Superior temporal gyrus (tissue), 1 donor: ENCODE measurements around the gene NR6A1.
A peak's percentile ranks its signal among the peaks of the same experiment; 100 is the strongest.

ENCODE experiments used
- DNase-seq: peaks from one replicate; pipeline ENCODE4 v3.0.0-alpha.2; 2016; ENCODE audit errors: extremely low spot score

Gene NR6A1

DNA sequence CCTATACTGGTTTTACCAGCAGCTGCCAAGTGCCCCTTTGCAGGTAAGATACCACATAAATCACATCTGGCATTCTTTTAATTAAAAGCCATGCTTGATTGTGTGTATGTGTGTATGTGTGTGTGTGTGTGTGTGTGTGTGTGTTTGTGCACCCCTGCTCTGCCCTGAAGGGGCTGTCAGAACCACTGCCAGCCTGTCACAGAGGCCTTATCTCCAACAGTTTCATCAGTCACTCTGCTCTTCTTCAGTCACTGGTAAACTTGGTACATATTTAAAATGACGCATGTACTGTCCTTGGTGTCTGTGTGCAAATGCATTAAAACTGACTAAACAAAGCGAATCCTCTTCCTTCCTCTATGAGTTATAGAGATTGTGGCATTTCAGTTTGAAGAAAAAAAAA lies 244.9 kb downstream of the NR6A1 start:
- no peak for DNase-seq

DNA sequence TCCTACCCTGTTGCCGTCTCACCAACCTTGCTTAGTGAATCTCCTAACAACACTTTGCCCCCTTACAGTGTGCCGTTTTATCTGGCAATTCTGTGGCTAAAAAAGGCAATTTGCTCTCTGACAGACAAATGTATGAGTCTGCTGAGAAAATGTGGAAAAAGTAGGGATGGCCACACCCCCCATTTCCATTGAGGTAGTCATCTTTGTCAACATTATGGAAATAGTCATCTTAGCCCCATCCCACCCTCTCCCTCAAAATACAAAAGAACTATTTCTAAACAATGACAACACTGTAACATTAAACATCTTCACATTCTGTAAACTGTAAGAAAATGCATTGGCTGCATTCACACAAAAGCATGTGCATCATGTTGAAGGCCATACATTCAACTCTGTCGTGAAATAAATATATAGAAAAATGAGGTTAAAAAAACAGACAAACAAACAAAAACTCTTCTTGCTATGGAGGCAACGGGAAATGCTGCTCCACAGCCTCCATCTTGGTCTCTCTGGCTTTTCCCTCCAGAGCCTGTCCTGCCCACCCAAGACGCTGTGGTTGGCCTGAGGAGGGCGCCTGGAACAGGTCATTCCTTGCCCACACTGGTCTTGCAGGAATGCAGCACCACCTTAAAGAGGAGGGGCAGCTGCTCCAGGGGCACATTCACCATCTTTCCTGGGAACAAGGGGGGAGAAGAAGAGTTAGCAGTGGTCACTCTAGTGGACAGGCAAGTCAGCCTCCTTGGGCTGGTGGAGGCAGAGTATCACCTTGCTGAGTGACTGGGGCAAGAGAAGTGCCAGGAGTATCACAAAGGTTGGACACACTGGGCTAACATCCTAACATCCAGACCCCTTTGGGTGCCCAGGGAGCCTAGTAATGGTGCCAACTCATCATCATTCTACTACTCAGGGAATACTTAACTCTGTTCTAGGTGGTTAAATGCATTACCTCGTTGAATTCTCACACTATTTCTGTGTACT lies 248.7 kb downstream of the NR6A1 start:
- DNase-seq, result no peak

DNA sequence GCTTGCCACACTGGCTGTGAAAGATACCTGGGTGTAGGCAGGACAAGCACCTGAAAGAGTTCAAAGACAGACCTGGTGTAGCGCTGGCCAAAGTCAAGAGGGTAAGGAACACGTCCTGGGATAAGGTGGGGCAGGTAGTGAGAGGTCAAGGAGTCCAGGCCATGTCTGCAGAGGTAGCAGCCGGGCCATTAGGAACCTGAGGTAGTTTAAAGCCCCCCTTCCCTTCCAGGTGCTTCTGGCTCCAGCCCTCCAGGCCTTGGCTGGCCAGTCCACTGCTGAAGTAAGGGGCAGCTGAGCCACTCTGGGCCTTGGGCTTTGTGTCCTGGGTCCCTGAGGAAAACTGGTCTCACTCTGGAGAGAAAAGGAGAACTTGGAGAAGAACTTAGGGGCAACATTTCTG lies 250.0 kb downstream of the NR6A1 start:
- DNase-seq, result no peak

DNA sequence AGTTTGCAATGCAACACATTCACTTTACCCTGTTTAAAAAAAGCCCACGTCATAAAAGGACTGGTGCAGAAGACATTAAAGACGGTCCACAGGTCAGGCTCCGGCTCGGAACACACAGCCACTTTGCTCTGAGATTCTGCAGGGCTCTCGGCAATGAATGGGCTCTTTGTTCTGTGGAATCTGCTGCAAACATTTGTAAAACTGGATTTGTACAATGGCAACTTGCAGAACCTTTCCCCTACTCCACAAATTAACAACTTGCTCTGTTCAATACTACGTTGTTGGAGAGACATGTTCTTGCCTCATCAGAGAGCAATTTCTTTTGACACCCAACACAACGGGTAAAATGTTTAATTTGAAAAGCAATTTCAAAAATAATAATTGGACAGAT lies 250.9 kb downstream of the NR6A1 start:
- peak; percentile 78 for DNase-seq

DNA sequence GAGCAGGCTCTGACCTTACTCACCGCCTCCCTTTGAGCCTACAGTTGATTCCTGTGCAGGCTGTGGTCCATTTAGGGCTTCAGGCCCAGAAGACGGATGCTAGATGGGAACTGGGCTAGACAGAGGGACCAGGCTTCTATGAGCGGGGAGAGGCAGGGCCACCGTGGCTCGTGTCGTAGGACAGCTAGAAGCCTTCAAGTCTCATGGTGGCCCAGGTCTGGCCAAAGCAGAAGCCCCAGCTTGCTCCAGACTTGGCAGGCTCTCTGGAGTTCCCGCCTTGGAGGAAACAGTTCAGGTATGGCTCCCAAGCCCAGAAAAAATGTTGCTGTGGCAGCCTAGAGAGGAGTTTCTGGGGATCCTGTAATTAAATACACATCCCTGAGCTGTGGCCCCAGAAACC lies 253.0 kb downstream of the NR6A1 start:
- no peak for DNase-seq

DNA sequence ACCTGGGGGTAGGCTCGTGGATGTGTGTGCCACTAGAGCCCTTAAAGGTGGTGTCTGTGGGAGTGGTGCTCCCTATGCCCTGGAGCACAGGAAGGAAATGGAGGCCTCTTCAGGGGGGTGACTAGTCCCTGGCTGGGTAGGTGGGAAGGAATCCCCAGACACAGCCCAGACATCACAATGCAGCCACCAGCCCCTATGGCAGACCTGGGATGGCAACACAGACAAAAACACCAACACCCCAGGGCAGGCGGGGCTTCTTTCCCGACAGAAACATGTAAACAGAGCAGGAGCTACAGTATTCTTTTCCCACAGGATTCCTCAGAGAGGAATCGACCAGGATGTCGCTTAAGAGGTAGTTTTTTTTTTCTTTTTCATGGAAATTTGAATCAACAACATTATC lies 253.5 kb downstream of the NR6A1 start:
- no peak for DNase-seq

DNA sequence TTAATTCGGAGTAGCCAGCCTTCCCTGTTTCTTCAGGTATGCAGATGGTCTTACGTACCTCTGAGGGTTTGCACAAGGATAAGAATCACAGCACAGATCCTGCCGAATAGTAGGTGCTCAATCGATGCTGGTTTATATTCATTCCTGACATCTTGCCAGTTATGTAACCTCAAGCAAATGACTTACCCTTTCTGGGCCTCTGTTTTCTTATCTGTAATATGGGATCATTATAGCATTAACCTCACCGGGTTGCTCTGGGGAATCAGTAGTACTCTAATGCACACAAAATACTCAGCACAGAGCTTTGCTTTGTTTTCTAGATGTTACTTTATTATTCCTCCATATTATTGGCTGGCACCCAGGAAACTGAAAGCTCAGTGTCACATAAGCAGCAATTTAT lies 256.2 kb downstream of the NR6A1 start:
- DNase-seq, result no peak

DNA sequence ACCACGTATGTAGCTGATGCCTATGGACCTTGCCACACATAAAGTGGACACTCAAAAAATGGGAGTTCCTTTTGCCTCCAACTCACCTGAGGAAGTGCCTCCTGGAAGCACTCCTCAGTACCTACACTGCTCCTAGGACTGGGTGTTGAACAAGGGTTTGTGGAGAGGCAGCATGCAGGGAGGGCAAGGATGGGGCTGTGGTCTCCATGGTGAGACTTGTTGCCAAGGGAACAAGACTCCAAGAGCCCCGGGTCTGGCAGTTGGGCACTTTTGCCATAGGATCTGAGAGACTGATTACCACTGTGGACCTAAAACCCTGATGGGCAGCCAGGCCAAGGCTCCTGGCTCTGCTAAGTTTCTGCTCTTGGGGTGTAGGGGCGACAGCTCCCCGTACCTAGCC lies 257.0 kb downstream of the NR6A1 start:
- DNase-seq, result no peak

DNA sequence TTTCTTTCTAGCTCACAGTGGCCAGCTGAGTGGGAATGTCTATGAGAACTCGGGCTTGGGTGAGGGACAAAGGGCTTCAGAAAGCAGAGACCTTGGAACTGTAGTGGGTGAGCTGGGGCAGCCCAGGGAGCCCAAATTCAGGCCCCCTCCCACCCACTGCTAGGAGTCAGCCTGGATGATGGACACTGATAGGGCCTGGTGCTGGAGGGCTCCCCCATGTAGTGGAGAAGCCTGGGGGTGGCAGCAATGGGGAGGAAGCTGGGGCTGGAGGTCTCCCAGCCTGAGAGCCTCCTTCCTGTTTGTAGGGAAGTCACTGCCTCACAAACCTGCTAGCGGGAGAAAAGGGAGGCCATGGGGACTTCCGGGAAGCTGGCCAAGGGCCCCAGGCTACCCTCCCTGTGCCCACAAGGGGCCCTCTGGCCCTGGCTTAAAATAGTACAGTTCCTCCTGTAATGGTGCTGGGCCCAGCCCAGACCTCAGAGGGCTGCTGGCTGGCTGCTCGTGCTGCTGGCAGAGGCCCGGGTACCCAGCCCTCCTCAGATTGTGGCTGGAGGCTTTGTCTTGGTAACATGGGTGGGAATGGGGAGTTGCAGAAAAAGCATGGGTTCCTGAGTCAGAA lies 257.6 kb downstream of the NR6A1 start:
- DNase-seq, result no peak

DNA sequence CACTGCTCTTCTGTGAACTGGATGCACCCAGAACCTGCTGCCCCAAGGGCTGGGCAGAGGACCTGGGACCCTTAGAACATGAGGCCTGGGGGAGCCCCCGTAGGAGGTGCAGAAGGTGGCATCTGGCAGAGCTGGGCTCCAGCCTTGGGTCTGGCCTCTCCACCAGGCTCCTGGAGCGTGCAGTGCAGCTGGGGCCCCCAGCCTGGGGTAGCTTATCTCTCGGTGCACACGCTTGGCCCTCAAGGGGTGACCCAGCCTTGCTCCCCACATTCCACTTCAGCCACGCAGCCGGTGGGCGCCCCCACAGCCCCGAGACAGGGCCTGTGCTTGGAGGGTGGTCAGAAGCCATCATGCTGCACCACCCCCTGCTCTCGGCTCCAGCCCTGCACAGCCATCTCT lies 258.3 kb downstream of the NR6A1 start:
- no peak for DNase-seq

DNA sequence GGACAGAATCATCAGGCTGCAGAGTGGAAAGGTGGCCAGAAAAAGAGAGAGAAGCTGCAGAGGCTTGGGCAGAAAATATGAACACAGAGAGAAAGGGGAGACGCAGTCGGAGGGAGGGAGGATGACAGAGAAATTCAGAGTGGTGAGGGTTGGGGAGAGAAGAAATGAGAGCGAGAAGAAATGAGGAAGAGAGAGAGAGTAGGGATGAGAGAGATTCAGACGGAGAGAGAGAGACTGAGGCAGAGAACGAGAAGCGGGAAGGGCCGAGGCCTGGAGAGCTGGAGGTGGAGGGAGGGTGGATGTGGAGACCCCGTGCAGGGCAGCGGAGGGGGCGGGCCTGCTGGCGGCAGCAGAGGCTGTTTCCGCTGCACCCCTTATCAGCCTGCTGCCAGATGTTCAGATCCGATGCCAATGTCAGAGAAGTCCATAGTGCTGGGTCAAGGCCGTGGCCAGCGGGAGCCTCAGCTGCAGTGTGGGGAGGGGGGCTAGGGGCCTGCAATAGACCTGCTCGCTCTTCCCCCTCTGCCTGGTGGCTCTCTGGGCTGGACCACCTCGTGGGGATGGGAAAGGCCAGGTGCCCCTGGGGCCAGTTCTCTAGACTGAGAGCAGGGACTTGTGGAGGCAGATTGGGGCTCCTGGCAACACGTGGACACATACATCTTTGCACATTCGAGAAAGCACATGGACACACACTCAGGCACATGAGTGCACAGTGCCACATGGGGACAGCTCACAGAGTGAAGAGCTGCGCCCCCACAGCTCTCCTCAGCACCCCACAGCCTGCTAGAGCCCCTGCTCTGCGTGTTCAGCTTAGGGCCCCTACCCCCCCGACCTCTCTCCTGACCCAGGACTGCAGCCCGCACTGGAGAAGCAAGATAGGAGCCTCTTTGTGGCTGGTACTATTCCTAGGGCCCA lies 259.0 kb downstream of the NR6A1 start:
- no peak for DNase-seq

DNA sequence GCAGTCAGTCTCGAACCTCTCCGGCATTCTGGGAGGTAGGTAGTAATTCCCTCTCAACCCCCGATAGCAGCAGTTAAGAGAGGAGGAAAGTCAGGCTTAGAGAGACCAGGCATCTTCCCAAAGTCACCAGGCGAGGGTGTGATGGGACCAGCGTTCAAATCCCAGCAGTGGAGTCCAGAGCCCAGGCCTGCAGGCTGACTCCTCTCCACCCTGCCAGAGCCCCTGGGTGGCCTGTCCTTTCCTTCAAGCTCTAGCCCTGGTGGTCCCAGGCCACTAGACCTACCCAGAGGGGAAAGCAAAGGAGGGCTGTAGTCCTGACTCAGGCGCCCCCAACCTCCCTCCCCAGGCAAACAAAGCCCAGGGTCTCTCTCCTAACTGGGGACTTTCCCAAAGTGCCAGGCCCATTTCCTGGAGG lies 259.7 kb downstream of the NR6A1 start:
- no peak for DNase-seq

DNA sequence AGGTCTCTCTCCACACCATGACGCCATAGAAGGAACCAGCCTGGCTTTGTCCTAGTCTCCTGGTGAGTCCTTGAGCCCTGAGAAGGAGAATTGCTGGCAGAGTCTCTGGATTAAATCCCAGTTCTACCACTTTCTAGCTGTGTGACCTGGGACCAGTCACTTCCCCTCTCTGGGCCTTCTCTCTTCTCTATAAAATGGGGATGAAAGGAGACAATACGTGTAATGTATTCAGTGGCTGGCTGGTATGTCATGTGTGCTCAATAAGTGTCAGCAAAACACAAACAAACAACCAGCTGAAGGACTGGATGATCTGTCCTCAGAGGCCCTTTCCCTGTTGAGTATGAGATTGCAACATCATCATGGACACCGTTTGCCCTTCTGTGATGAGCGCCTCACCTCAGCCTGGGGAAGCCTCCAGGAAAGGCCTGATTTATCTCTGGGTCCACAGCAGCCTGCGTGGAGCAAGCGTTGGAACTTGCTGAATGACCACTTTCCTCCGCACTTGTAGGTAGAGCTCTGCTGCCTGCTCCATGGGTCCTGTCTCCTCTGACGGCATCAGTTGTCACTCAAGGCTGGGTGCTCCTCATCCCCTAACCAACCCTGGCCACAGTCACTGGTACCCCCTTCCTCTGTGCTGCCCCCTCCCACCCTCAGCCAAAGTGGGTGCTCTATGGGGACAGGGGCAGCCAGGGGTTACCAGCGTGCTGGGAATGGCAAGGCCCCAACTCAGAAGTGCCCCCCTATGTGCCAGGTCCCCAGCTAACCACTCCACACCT lies 260.3 kb downstream of the NR6A1 start:
- no peak for DNase-seq

DNA sequence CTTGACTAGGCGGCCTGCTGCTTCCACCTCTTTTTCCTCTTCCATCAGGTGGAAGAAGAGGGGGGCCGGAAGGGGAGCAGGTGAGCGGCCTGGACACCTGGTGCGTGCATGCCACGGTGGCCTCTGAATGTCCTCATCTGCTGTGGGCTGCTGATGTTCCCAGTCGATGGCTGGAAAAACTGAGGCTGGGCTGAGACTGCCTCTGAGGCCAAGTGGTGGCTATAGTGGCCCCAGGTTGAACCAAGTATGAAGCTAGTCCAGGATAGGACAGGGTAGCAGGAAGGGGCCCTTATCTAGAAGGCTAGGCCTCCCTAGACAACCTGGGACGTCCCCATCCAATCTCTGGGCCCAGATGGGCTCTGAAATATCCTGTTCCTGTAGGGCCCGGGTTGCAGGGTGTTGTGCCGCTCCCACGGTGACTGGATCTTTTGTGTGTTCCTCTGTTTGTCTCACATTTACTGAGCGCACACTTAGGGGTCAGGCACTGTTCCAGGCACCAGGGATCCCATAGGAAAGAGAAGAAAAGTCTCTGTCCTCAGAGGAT lies 263.2 kb downstream of the NR6A1 start:
- no peak for DNase-seq

DNA sequence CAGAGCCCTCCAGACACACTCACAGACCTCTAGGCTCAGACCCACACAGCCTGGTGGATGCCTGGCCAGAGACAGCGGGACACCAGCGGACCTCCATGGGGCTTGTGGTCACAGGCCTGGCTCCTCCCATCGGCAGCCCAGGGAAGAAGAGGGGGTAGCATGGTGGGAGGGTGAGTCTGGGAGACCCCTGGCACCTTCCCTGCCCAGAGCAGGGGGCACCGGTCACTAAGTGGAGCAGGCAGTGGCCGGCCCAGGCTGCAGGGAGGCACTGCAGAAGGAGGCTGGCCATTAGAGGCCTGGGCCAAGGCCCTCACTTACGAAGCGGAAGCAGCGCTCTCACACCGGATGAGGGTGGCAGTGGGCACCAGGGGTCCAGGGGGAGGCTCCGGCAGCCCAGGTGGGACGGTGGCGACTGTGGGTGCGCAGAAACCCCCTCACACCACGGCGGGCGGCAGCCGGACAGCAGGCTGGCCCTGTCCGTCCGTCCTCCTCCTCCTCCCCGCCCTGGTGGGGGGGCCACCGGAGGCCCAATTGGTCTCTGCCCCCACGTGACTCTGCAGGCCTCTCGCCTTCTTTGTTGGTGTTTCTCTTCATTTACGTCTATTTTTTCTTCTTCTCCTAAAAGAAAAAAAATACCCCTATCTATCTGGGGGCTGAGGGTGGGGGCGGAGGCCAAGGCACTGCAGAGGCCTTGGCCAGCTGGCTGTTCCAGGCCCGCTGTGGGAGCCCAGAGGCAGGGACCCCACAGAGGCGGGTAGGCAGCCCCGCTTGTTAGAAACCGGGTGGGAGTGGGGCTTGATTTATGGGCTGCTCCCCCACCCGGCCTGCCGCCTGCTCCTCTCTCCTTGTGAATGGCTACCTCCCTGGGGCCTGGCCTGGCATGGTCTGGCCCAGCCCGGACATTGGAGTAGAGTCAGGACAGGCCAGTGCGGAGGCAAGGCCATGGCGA lies 263.9 kb downstream of the NR6A1 start, which contains the start of gene NR5A1:
Gene NR5A1, minus strand, starts transcription at position 469 of the 949 bp plus-strand sequence. CDS start 4,004 bp downstream, outside the sequence.
- DNase-seq, result no peak

DNA sequence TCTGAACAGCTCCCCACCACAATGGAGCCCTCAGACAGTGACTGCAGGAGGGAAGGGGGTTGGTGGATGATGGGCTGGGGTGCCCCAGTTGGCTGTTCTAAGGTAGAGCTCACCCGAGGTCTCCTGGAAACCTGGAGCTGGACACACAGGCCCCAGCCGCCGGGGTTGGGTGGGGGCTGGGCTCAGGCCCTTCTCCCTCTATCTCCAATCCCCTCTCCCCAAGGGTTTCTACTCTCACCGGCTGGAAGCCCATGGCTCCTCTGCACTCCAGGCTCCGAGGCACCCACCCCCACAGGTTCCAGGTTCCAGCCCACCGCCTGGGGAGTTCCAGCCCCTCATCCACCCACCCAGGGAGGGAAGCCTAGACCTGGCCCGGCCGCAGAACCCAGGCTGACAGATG lies 264.7 kb downstream of the NR6A1 start:
- no peak for DNase-seq

DNA sequence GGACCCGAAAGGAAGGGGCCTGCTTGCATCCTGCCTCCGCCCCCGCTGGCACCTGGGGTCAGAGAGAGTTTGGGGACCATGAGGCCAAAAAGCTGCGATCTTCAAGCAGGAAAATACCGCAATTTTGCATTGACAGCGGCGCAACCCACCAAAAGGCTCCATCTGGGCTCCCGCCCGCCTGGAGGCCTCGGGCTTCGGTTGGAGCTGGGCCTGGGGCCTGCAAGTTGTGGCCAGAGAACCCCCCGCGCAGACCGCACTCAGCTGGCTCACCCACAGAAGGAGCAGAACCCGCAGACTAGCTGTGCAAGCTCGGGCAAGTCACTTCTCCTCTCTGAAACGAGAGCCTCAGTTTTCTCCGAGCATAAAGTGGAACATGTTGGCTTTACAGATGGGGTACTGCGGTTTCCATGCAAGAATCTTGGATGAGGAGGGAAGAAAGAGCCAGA lies 265.2 kb downstream of the NR6A1 start:
- no peak for DNase-seq

DNA sequence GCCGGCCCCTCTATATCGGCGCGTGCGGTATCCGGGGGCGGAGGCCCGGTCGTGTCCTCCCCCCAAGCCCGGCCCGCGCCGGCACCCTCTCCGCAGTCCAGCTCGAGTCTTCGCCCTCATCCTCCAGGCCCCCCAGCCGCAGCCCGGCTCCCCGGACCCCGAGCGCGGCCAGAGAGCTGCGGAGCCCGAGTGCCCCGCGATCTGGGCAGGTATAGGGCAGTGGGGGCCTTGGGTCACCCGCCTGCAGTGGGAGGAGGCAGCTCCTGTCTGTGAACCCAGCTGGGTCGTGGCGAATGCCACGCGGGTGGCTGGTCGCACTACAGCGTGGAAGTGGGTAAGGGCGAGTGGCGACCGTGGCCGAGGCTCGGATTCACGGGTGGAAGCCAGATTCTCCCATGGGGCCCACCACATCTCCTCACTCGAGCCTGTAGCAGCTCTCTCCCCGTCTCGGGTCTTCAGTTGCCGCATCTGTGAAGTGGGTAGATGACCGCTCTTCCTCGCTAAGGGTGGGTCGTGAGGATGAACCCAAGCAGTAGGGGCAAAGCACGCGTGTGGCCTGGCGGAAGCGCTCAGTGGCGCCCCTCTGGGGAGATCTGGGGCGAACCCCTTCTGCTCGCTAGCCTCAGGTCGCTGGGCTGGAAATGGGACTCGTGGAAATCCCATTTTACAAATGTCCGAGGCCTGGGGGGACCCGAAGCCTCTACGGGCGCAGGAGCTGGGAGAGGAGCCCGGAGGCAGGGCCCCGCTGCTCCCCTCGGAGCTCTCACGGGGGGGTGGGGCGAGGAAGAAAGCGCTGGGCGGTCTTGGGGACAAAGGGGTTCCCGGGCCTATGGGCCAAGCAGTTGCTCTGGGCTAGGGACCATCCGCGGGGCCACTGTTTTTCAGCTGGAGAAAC lies 265.9 kb downstream of the NR6A1 start:
- no peak for DNase-seq

DNA sequence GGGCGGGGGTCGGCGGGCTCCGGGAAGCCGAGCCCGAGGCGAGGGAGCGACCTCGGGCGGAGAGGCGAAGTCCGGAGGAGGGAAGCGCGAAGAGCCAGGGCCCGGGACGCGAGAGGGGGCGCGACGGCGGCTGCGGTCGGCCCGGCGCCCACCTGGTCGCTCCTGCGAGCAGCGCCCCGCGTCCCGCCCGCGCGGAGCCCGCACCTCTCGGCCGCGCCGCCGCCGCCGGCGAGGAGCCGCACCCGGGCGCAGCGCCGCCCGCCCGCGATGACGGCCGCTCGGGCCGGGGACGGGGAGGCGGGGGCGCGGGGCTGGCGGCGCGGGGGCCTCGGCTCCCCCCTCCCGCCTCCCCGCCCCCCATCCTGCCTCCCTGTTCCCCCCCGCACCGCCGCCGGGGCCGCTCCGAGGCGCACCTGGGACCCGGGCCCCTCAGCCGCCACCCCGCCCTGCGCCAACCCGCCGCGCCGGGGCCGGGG lies 266.5 kb downstream of the NR6A1 start:
- DNase-seq, result no peak
